CD4-positive, alpha-beta memory T cell (primary cell): ENCODE results near the gene CFAP61. TPM values are rescaled to one million over a fixed set of nuclear protein-coding genes. Genes with fewer than 3 reads are reported as not detected.

Source experiments
- CTCF ChIA-PET: fragments of 350-600 bp; sonication (Branson Sonifier 250); formaldehyde crosslinking; loops from one replicate; lab custom pipeline; 2021; ENCODE audit warnings: inconsistent platforms; ENCODE audit not compliant: partially characterized antibody; lab: Charles Lee
- POLR2A ChIA-PET: fragments of 350-600 bp; sonication (Branson Sonifier 250); formaldehyde crosslinking; loops from one replicate; lab custom pipeline; 2021; ENCODE audit not compliant: partially characterized antibody; lab: Charles Lee
- DNase-seq, 5 donors: peaks; one replicate each; pipeline versions ENCODE4 v3.0.0 to v3.0.0-alpha.2; 2020 to 2022; ENCODE audit warnings: mixed read lengths in 1 of 5
- H3K27ac ChIP-seq: one replicate; pipeline ENCODE4 v1.7.0; 2013; ENCODE audit warnings: low read depth, low read length
- H3K27me3 ChIP-seq: 2 replicates; pipeline ENCODE4 v1.7.0; 2013; ENCODE audit warnings: mild to moderate bottlenecking, low read length, moderate library complexity; ENCODE audit not compliant: insufficient read depth
- H3K36me3 ChIP-seq: 2 replicates; pipeline ENCODE4 v1.7.0; 2013; ENCODE audit warnings: mild to moderate bottlenecking, low read length, moderate library complexity; ENCODE audit not compliant: insufficient read depth
- H3K4me1 ChIP-seq: 2 replicates; pipeline ENCODE4 v1.7.0; 2013; ENCODE audit warnings: mild to moderate bottlenecking, low read length, moderate library complexity; ENCODE audit not compliant: insufficient read depth
- H3K4me3 ChIP-seq, 2 donors: one replicate each; pipeline ENCODE4 v1.7.0; 2013; ENCODE audit warnings: low read length in 2 of 2, mild to moderate bottlenecking in 1 of 2
- H3K9me3 ChIP-seq, 2 donors: one replicate each; pipeline ENCODE4 v1.7.0; 2013; ENCODE audit warnings: low read length in 2 of 2, control low read depth in 1 of 2; ENCODE audit not compliant: control insufficient read depth in 1 of 2
- H3K27ac Mint-ChIP-seq, 7 donors: one replicate each; pipeline ENCODE4 v1.8.0; 2020 to 2021; ENCODE audit warnings: mixed read lengths in 7 of 7, mild to moderate bottlenecking in 6 of 7, inconsistent platforms in 3 of 7, moderate library complexity in 3 of 7
- H3K27me3 Mint-ChIP-seq, 2 donors: one replicate each; pipeline ENCODE4 v1.8.0; 2020 to 2021; ENCODE audit warnings: mixed read lengths in 2 of 2
- H3K36me3 Mint-ChIP-seq, 2 donors: one replicate each; pipeline ENCODE4 v1.8.0; 2020 to 2021; ENCODE audit warnings: mixed read lengths in 2 of 2, inconsistent platforms in 1 of 2, mild to moderate bottlenecking in 1 of 2
- H3K4me1 Mint-ChIP-seq, 4 donors: one replicate each; pipeline ENCODE4 v1.8.0; 2020 to 2021; ENCODE audit warnings: mixed read lengths in 4 of 4, mild to moderate bottlenecking in 1 of 4
- H3K4me3 Mint-ChIP-seq, 8 donors: one replicate each; pipeline ENCODE4 v1.8.0; 2020 to 2021; ENCODE audit warnings: mixed read lengths in 8 of 8, mild to moderate bottlenecking in 7 of 8, moderate library complexity in 6 of 8, inconsistent platforms in 3 of 8
- H3K9me3 Mint-ChIP-seq, 8 donors: one replicate each; pipeline ENCODE4 v1.8.0; 2020 to 2021; ENCODE audit warnings: mixed read lengths in 8 of 8, mild to moderate bottlenecking in 5 of 8, inconsistent platforms in 3 of 8, moderate library complexity in 1 of 8
- intact Hi-C: fragments of 100-400 bp; cut with micrococcal nuclease; formaldehyde crosslinking; loops from one replicate; pipeline ENCODE4 v1.15.1; 2023
- polyA plus RNA-seq, 2 donors: library from polyadenylated mRNA; unstranded; fragments of 300-500 nt; fragmentation: Illumina TruSeq; gene quantifications; one replicate each; pipeline ENCODE4 v1.2.3, GENCODE V29; 2021
- total RNA-seq, 2 experiments: library from RNA; stranded (reverse); gene quantifications; one replicate each; pipeline ENCODE4 v1.2.3, GENCODE V29; 2021

CFAP61 gene
- total and polyA plus RNA-seq, 4 experiments from 2014 or later: not detected

DNA sequence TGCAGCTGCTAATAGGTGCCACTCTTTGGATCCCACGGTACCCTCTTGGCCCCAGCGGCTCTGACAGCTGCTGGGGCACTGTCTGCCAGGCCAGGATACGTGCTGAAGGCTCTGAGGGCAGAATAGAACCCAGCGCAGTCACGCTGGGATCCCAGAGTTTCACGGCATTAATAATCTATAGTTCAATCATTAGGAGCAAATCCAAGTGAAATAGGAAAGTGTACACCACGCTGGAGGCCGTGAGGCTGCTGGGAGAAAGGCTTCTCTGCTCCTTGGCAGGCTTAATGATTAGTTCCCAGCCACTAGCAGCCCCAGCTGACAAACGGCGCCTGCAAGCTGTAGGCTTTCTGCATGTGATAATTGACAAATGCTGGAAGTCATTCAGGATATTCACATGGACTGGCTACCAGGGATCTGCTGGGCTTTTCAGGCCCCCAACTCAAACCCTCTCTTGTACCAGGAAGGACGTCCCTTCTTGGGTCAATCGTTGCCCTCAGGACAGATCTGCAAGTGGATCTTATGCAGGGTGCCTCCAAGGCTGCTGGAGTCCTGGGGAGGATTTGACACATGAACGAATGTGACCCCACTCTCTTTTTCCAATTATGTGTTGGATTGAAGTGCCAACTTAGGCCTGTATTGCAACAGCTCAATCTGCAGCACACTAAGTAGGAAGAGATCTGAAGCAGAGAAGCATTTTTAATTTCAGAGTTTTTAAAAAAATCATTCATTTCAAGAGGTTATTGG is 265.5 kb downstream of the CFAP61 start:
- Histone ChIP-seq H3K4me1 (no peaks in the 10 kb centered on the region), H3K27ac (no peak overlapping the region), H3K9me3 (no peaks in the 10 kb centered on the region), H3K27me3 (no peaks in the 10 kb centered on the region), H3K4me3 (no peak overlapping the region), H3K36me3 (no peaks in the 10 kb centered on the region)
- DNase-seq: no peak
- Mint-ChIP-seq H3K4me1 (no peaks in the 10 kb centered on the region), H3K4me3 (no peak overlapping the region), H3K27me3 (peaks cover 4 to 9% of the 10 kb centered on the region in 2 donors), H3K36me3 (no peaks in the 10 kb centered on the region), H3K9me3 (peaks cover 0 to 4% (median under 1%) of the 10 kb centered on the region in 8 donors), H3K27ac (no peak overlapping the region)
- intact Hi-C loops: no loop called here
- POLR2A ChIA-PET: no interaction called here
- CTCF ChIA-PET: no interaction called here

DNA sequence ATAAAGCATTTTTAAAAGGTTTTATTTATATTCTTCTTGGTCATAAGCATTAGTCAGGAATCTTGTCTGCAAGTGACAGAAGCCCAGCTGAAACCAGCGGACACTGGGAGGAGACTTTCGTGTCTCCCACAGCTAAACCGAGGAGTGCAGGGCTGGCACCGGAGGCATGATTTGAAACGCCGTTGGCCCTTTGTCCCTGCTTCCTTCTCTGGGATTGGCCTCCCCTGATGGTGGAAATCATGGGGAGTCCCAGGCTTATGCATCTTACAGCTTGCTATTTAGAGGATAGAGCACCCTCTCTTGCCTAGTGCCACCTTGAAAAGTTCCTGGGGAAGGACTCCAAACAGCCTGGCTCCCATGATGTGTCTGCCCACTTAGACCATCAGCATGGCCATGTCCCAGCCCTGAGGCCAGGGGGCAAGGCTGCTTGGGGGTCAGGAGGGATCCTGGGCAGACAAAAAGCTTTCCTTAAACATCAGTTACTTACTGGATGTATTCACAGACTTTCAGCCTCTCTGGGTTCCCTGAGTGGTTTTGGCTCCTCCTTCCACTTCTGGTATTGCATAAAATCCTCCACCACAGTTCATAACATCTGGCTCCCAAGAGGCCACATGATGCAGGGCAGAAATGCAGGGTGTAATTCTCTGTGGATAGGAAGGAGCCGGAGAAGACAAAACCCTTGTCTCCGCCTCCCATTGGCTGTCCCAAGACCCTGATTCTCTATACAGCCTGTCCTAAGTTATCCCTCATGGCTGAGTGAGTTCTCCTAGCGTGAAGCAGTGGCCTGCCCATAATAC is 266.2 kb downstream of the CFAP61 start:
- Histone ChIP-seq H3K4me1 (no peaks in the 10 kb centered on the region), H3K27me3 (no peaks in the 10 kb centered on the region), H3K36me3 (no peaks in the 10 kb centered on the region), H3K4me3 (no peak overlapping the region), H3K27ac (no peak overlapping the region), H3K9me3 (no peaks in the 10 kb centered on the region)
- POLR2A ChIA-PET: no interaction called here
- Mint-ChIP-seq H3K36me3 (no peaks in the 10 kb centered on the region), H3K27ac (no peak overlapping the region), H3K27me3 (peaks cover 4 to 7% of the 10 kb centered on the region in 2 donors), H3K4me3 (no peak overlapping the region), H3K9me3 (peaks cover 0 to 4% (median 0%) of the 10 kb centered on the region in 8 donors), H3K4me1 (no peaks in the 10 kb centered on the region)
- CTCF ChIA-PET: no interaction called here
- intact Hi-C loops: no loop called here
- DNase-seq: no peak

DNA sequence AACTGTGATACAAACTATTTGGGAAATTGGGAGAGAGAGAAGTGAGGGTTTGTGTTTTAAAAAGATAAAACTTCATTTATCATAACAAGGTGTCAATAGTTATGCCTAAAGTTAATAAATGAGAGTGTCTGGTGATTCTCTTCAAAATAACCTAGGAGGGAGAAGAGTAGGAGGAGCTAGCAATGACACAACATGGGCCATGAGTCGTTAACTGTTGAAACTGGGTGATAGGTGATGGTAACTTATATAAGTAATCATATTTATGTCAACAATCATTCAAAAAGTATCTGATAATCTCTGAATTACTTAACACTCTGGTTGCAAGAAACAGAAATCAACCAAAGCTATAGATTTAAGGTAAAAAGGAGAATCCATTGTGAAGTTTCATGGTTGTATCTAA is 268.8 kb downstream of the CFAP61 start:
- no peak for DNase-seq
- POLR2A ChIA-PET: no interaction called here
- H3K36me3 ChIP-seq: no peaks in the 10 kb centered on the region
- H3K9me3 Mint-ChIP-seq: peaks cover 0 to 4% (median 0%) of the 10 kb centered on the region in 8 donors
- H3K27ac ChIP-seq: no peak overlapping the region
- no peak overlapping the region for H3K4me3 ChIP-seq
- H3K4me1 ChIP-seq: no peaks in the 10 kb centered on the region
- H3K27me3 Mint-ChIP-seq: peaks cover 4 to 7% of the 10 kb centered on the region in 2 donors
- H3K4me3 Mint-ChIP-seq: no peak overlapping the region
- no peak overlapping the region for H3K27ac Mint-ChIP-seq
- H3K4me1 Mint-ChIP-seq: no peaks in the 10 kb centered on the region
- CTCF ChIA-PET: no interaction called here
- H3K36me3 Mint-ChIP-seq: no peaks in the 10 kb centered on the region
- no peaks in the 10 kb centered on the region for H3K9me3 ChIP-seq
- intact Hi-C loops: no loop called here
- no peaks in the 10 kb centered on the region for H3K27me3 ChIP-seq

DNA sequence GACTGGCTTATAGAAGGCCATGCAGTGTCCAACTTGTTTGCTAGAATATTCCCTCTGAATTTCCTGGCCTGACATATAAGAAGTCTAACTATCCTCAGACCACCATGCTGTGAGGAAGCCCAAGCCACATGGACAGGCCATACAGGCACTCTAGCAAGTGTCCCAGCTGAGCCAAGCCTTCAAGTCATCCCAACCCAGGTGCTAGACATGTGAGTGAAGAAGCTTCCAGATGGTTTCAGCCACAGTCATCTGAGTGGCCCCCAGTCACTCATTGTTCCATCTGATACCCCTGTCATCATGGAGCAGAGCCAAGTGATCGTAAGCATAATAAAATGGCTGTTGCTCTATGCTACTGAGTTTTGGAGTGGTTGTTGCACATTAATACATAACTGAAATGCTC is 269.6 kb downstream of the CFAP61 start:
- DNase-seq: no peak
- Histone ChIP-seq H3K9me3 (no peaks in the 10 kb centered on the region), H3K27me3 (no peaks in the 10 kb centered on the region), H3K27ac (no peak overlapping the region), H3K4me1 (no peaks in the 10 kb centered on the region), H3K36me3 (no peaks in the 10 kb centered on the region), H3K4me3 (no peak overlapping the region)
- CTCF ChIA-PET: no interaction called here
- POLR2A ChIA-PET: no interaction called here
- Mint-ChIP-seq H3K4me3 (no peak overlapping the region), H3K27ac (no peak overlapping the region), H3K27me3 (peaks cover 4 to 9% of the 10 kb centered on the region in 2 donors), H3K36me3 (no peaks in the 10 kb centered on the region), H3K9me3 (peaks cover 0 to 4% (median 0%) of the 10 kb centered on the region in 8 donors), H3K4me1 (no peaks in the 10 kb centered on the region)
- intact Hi-C loops: no loop called here

DNA sequence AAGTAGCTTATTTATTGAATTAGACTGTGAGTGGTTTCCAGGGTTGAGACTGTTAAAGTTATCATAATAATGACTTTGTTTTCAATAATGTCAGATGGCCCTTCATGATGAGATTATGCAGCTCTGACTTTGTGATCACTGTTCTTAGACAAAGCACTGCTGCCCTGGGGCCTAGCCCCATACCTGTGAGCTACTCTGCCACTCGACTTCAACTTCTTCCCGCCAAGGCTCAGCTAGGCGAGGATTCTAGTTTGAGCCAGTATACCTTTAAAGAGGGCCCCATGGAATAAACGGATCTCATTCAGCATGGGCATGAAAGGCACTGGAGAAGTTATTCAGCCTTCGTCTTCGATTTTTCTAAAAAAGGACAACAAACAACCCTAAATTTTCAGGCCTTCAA is 270.6 kb downstream of the CFAP61 start:
- intact Hi-C loops: no loop called here
- DNase-seq: no peak
- H3K27me3 Mint-ChIP-seq: peaks cover 4 to 5% of the 10 kb centered on the region in 2 donors
- H3K36me3 ChIP-seq: no peaks in the 10 kb centered on the region
- H3K4me3 Mint-ChIP-seq: no peak overlapping the region
- peaks cover 0 to 4% (median 0%) of the 10 kb centered on the region in 8 donors for H3K9me3 Mint-ChIP-seq
- no peak overlapping the region for H3K27ac ChIP-seq
- no peaks in the 10 kb centered on the region for H3K9me3 ChIP-seq
- ChIA-PET CTCF (no interaction called here), POLR2A (no interaction called here)
- H3K27me3 ChIP-seq: no peaks in the 10 kb centered on the region
- no peak overlapping the region for H3K27ac Mint-ChIP-seq
- no peaks in the 10 kb centered on the region for H3K4me1 Mint-ChIP-seq
- no peak overlapping the region for H3K4me3 ChIP-seq
- H3K36me3 Mint-ChIP-seq: no peaks in the 10 kb centered on the region
- H3K4me1 ChIP-seq: no peaks in the 10 kb centered on the region

DNA sequence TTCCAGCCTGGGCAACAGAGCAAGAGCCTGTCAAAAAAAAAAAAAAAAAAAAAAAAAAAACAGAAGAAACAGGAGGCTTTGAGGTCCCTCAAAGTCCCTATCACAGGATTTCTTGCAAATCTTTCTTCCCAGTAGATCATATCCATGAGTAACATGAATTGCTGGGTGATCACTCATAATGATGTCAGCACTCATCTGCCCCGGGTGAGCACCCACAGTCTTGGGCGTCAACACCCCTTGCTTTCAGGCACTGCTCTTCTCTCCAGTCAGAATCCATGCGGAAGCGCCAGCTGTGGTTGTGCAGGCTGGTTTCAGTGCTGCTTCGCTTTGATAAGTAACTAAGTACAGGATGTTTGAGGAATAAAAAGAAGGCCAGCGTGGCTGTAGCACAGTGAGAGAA is 275.4 kb downstream of the CFAP61 start:
- CTCF ChIA-PET: no interaction called here
- no peaks in the 10 kb centered on the region for H3K4me1 ChIP-seq
- no peaks in the 10 kb centered on the region for H3K36me3 ChIP-seq
- Mint-ChIP-seq H3K4me3 (no peak overlapping the region), H3K9me3 (no peaks in the 10 kb centered on the region), H3K4me1 (no peaks in the 10 kb centered on the region), H3K36me3 (no peaks in the 10 kb centered on the region), H3K27ac (no peak overlapping the region), H3K27me3 (peaks cover 4 to 6% of the 10 kb centered on the region in 2 donors)
- intact Hi-C loops: no loop called here
- no peak overlapping the region for H3K27ac ChIP-seq
- POLR2A ChIA-PET: no interaction called here
- no peaks in the 10 kb centered on the region for H3K9me3 ChIP-seq
- no peaks in the 10 kb centered on the region for H3K27me3 ChIP-seq
- no peak for DNase-seq
- no peak overlapping the region for H3K4me3 ChIP-seq

DNA sequence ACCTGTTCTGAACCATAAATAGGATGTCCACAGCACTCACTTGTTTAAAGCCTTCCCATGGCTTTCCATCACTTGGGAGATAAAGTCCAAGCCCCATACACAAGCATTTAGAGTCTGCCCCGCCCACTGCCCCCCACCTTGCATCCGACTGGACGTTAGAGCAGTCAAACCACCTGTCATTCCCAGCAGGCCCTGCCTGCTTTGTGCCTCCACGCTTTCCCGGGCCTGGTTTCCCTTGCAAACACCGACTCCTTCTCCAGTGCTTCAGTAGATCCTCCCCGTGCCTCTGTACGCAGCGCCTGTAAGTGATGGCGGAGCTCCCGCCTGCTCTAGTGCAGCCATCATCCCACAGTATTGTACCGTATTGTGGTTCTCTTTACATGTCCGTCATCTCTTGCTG is 277.2 kb downstream of the CFAP61 start:
- Mint-ChIP-seq H3K27ac (no peak overlapping the region), H3K9me3 (no peaks in the 10 kb centered on the region), H3K4me3 (no peak overlapping the region), H3K4me1 (no peaks in the 10 kb centered on the region), H3K27me3 (peaks cover 9 to 10% of the 10 kb centered on the region in 2 donors), H3K36me3 (no peaks in the 10 kb centered on the region)
- POLR2A ChIA-PET: no interaction called here
- H3K9me3 ChIP-seq: no peaks in the 10 kb centered on the region
- H3K4me1 ChIP-seq: no peaks in the 10 kb centered on the region
- H3K27ac ChIP-seq: no peak overlapping the region
- intact Hi-C loops: no loop called here
- no peaks in the 10 kb centered on the region for H3K27me3 ChIP-seq
- no peaks in the 10 kb centered on the region for H3K36me3 ChIP-seq
- no peak for DNase-seq
- no peak overlapping the region for H3K4me3 ChIP-seq
- CTCF ChIA-PET: no interaction called here
